ENCODE measurements around the gene TMC5.
"Not testable (repeated sequence)": the region's sequence is repeated elsewhere in the genome, so short reads cannot be mapped to it uniquely, and the experiment has no call there.

TMC5 gene

GRCh38 chr16:19417640-19418039 lies at the start of gene TMC5:
TMC5 (plus strand) TSS chr16:19417883; CDS start chr16:19440039, 22,156 bp downstream.
- no peak for DNase-seq (ENCODE audit: low spot score)

- DNase-seq (ENCODE audit: low spot score): not testable (repeated sequence)
Observed at GRCh38 chr16:19372541-19372940, 45.1 kb upstream of the TMC5 start.

- DNase-seq (ENCODE audit: low spot score): no peak
Observed at GRCh38 chr16:19374402-19374801, 43.3 kb upstream of the TMC5 start.

- DNase-seq (ENCODE audit: low spot score): peak; percentile 64
Observed at GRCh38 chr16:19375561-19376158, 42.0 kb upstream of the TMC5 start.

- DNase-seq (ENCODE audit: low spot score): no peak
Observed at GRCh38 chr16:19377864-19378263, 39.8 kb upstream of the TMC5 start.

GRCh38 chr16:19378511-19378910 lies 39.2 kb upstream of the TMC5 start:
- no peak for DNase-seq (ENCODE audit: low spot score)

GRCh38 chr16:19379838-19380237 lies 37.8 kb upstream of the TMC5 start:
- no peak for DNase-seq (ENCODE audit: low spot score)

GRCh38 chr16:19380328-19380727 lies 37.4 kb upstream of the TMC5 start:
- DNase-seq (ENCODE audit: low spot score): no peak

GRCh38 chr16:19382084-19382801 lies 35.4 kb upstream of the TMC5 start:
- DNase-seq (ENCODE audit: low spot score): peak; percentile 58

GRCh38 chr16:19382887-19383816 lies 34.5 kb upstream of the TMC5 start:
- DNase-seq (ENCODE audit: low spot score): no peak

GRCh38 chr16:19384656-19385055 lies 33.0 kb upstream of the TMC5 start:
- DNase-seq (ENCODE audit: low spot score): no peak

- DNase-seq (ENCODE audit: low spot score): no peak
Observed at GRCh38 chr16:19386525-19386924, 31.2 kb upstream of the TMC5 start.

GRCh38 chr16:19389246-19389645 lies 28.4 kb upstream of the TMC5 start:
- peak; percentile 55 for DNase-seq (ENCODE audit: low spot score)

GRCh38 chr16:19391185-19391776 lies 26.4 kb upstream of the TMC5 start:
- DNase-seq (ENCODE audit: low spot score): not testable (repeated sequence)

GRCh38 chr16:19392352-19392751 lies 25.3 kb upstream of the TMC5 start:
- no peak for DNase-seq (ENCODE audit: low spot score)

- DNase-seq (ENCODE audit: low spot score): no peak
Observed at GRCh38 chr16:19393226-19394111, 24.2 kb upstream of the TMC5 start.

GRCh38 chr16:19395646-19396267 lies 21.9 kb upstream of the TMC5 start:
- DNase-seq (ENCODE audit: low spot score): not testable (repeated sequence)

- no peak for DNase-seq (ENCODE audit: low spot score)
Observed at GRCh38 chr16:19396555-19397011, 21.1 kb upstream of the TMC5 start.

GRCh38 chr16:19397373-19397772 lies 20.3 kb upstream of the TMC5 start:
- DNase-seq (ENCODE audit: low spot score): not testable (repeated sequence)

GRCh38 chr16:19400711-19401110 lies 17.0 kb upstream of the TMC5 start:
- DNase-seq (ENCODE audit: low spot score): no peak
